T-helper 17 cell (primary cell): ENCODE data around the gene TRPM6. TPM values are rescaled to one million over a fixed set of nuclear protein-coding genes. Genes with fewer than 3 reads are reported as not detected.
A peak's percentile ranks its signal among the peaks of the same experiment; 100 is the strongest.

ENCODE experiments used
- ATAC-seq: fragments of 150-1000 bp; cut with Tn5 transposase; 2 replicates; pipeline ENCODE4 v1.10.0; 2021; ENCODE audit warnings: mild to moderate bottlenecking, moderate library complexity
- DNase-seq, 3 donors: peaks; one replicate each; pipeline versions ENCODE4 v3.0.0 to v3.0.0-alpha.2; 2020 to 2021
- H3K9me3 ChIP-seq: one replicate; pipeline ENCODE4 v1.7.0; 2013; ENCODE audit warnings: low read length, mild to moderate bottlenecking; ENCODE audit not compliant: control insufficient read depth, poor library complexity, severe bottlenecking
- H3K27ac Mint-ChIP-seq: one replicate; pipeline ENCODE4 v1.8.0; 2022; ENCODE audit warnings: mild to moderate bottlenecking, moderate library complexity, mixed read lengths
- H3K27me3 Mint-ChIP-seq: one replicate; pipeline ENCODE4 v1.8.0; 2022; ENCODE audit warnings: mixed read lengths
- H3K36me3 Mint-ChIP-seq: one replicate; pipeline ENCODE4 v1.8.0; 2022; ENCODE audit warnings: low read depth, mixed read lengths
- H3K4me1 Mint-ChIP-seq: one replicate; pipeline ENCODE4 v1.8.0; 2022; ENCODE audit warnings: mild to moderate bottlenecking, mixed read lengths
- H3K4me3 Mint-ChIP-seq: one replicate; pipeline ENCODE4 v1.8.0; 2022; ENCODE audit warnings: mild to moderate bottlenecking, moderate library complexity, mixed read lengths
- total RNA-seq, 4 donors: library from RNA in 2 of 4; stranded (reverse) in 2 of 4; gene quantifications; one replicate each; pipeline ENCODE4 v1.2.3 and lab custom pipeline; 2022 to 2026

The TRPM6 gene
- total RNA-seq, 2 donors from 2014 or later: 0.10 to 0.26 TPM

DNA sequence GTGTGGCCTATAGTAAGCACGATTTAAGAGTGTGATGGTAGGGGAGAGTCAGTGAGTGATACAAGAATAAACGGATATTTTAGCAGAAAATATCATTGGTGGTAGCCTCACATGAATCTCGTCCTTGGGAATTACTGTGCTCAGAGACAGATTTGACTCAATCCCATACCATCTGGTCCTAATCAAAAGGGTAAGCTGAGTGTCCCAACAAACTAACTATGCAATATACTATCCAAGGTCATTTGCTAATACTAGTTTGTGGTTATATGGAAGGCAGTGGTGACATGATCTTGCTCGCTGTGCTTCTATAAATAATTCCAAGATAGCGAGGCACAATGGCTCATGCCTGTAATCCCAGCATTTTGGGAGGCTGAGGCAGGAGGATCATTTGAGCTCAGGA lies 103.2 kb downstream of the TRPM6 start:
- DNase-seq (no peak), ATAC-seq (no peak)
- H3K4me1 Mint-ChIP-seq: peaks cover 2% of the 10 kb centered on the region
- H3K27ac Mint-ChIP-seq: no peak overlapping the region
- no peaks in the 10 kb centered on the region for H3K9me3 ChIP-seq
- peaks cover 32% of the 10 kb centered on the region for H3K27me3 Mint-ChIP-seq
- H3K4me3 Mint-ChIP-seq: no peak overlapping the region
- peaks cover 3% of the 10 kb centered on the region for H3K36me3 Mint-ChIP-seq

DNA sequence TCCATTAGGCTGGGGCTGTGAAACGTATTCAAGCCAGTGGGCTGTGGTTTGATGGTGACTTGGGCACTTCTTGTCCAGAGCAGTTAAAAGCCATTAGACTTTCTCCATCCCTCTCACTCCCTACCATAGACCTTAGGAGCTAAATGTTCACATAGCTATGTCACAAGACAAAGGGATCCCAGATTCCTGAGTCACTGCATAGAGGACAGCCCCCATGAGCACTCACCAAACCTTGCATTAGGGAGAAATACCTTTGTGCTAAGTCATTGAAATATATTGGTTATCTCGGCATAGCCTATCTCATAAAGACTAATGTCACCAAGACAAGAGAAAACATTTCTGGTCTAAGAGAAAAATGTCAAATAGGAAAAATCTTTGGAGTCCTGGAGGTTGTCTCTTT lies 104.3 kb downstream of the TRPM6 start:
- no peak overlapping the region for H3K27ac Mint-ChIP-seq
- no peaks in the 10 kb centered on the region for H3K9me3 ChIP-seq
- no peak overlapping the region for H3K4me3 Mint-ChIP-seq
- peaks cover 3% of the 10 kb centered on the region for H3K36me3 Mint-ChIP-seq
- DNase-seq: no peak
- H3K4me1 Mint-ChIP-seq: peaks cover 2% of the 10 kb centered on the region
- H3K27me3 Mint-ChIP-seq: peaks cover 30% of the 10 kb centered on the region
- ATAC-seq: no peak

GRCh38 chr9:74777136-74777879 lies 110.4 kb downstream of the TRPM6 start:
- Mint-ChIP-seq H3K4me1 (peaks cover 2% of the 10 kb centered on the region), H3K27me3 (peaks cover 31% of the 10 kb centered on the region), H3K27ac (no peak overlapping the region), H3K4me3 (no peak overlapping the region), H3K36me3 (peaks cover 3% of the 10 kb centered on the region)
- ATAC-seq: peak; percentile 57
- DNase-seq: peak; percentile 31 to 57 (median 37)
- H3K9me3 ChIP-seq: no peaks in the 10 kb centered on the region

DNA sequence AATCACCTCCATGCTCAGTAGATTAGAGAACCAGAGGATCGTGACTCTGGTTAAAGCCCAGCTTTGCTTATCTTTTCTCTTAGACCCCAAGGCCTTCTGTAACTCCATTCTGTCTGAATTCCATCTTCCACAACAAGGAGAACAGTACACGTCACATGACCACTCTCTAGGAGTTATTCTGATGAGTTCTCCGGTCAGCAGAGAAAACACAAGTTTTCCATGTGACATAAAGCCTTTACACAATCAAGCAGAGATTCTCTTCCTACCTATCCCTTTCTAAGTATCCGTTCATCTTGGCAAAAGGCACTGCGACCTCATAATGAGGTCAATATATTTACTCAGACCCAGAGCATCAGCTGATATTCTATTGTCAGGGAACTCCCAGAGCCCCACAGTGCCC lies 112.3 kb downstream of the TRPM6 start:
- Mint-ChIP-seq H3K4me1 (peaks cover 5% of the 10 kb centered on the region), H3K4me3 (no peak overlapping the region), H3K36me3 (peaks cover 2% of the 10 kb centered on the region), H3K27me3 (peaks cover 38% of the 10 kb centered on the region), H3K27ac (no peak overlapping the region)
- DNase-seq: no peak
- no peak for ATAC-seq
- H3K9me3 ChIP-seq: no peaks in the 10 kb centered on the region

- H3K27me3 Mint-ChIP-seq: peaks cover 33% of the 10 kb centered on the region
- H3K36me3 Mint-ChIP-seq: no peaks in the 10 kb centered on the region
- ATAC-seq: peak; percentile 78
These were observed 113.7 kb downstream of the TRPM6 start for GRCh38 chr9:74773886-74774479.

GRCh38 chr9:74772121-74772520 lies 115.6 kb downstream of the TRPM6 start:
- no peaks in the 10 kb centered on the region for H3K9me3 ChIP-seq
- ATAC-seq (no peak), DNase-seq (no peak)
- Mint-ChIP-seq H3K36me3 (no peaks in the 10 kb centered on the region), H3K27me3 (peaks cover 44% of the 10 kb centered on the region), H3K4me1 (peaks cover 9% of the 10 kb centered on the region), H3K4me3 (no peak overlapping the region), H3K27ac (no peak overlapping the region)

More at GRCh38 chr9:74773886-74774479, 113.7 kb downstream of the TRPM6 start:
- no peak overlapping the region for H3K4me3 Mint-ChIP-seq
- peak; percentile 44 to 47 (median 47) for DNase-seq
- H3K9me3 ChIP-seq: no peaks in the 10 kb centered on the region
- peaks cover 5% of the 10 kb centered on the region for H3K4me1 Mint-ChIP-seq
- no peak overlapping the region for H3K27ac Mint-ChIP-seq

DNA sequence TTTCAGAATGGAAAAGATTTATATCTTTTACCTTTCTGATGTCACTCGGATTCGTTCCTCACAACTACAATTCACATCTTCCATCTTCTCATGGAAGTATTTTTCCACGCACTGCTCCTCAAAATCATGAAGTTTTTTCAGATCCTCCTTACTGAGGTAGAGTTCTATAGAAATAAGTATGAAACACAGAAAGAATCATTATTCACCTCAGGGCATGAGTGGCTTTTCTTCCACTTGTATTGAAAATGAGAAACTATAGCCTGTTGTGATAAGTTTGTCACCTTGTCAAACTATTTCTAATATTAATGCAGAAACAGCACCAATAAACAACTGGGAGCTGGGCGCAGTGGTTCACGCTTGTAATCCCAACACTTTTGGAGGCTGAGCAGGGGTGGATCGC lies 116.0 kb downstream of the TRPM6 start:
- H3K9me3 ChIP-seq: no peaks in the 10 kb centered on the region
- no peak for ATAC-seq
- H3K4me3 Mint-ChIP-seq: no peak overlapping the region
- H3K36me3 Mint-ChIP-seq: no peaks in the 10 kb centered on the region
- peaks cover 9% of the 10 kb centered on the region for H3K4me1 Mint-ChIP-seq
- H3K27ac Mint-ChIP-seq: no peak overlapping the region
- no peak for DNase-seq
- peaks cover 44% of the 10 kb centered on the region for H3K27me3 Mint-ChIP-seq

DNA sequence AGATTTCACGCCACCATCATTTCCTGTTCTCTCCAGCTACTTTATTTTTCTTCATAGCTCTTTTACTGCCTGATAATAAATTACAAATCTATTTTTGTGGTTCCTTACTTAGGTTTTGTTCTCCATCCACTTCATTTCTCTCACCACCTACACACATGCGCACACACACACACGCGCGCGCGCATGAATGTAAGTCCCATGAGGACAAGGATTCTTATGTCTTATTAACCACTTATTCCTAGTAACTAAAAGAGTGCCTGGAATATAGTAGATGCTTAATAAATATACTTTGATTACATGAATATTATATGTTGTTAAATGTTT lies 116.5 kb downstream of the TRPM6 start:
- peaks cover 44% of the 10 kb centered on the region for H3K27me3 Mint-ChIP-seq
- no peak overlapping the region for H3K27ac Mint-ChIP-seq
- DNase-seq (no peak), ATAC-seq (no peak)
- no peak overlapping the region for H3K4me3 Mint-ChIP-seq
- H3K36me3 Mint-ChIP-seq: no peaks in the 10 kb centered on the region
- H3K4me1 Mint-ChIP-seq: peaks cover 9% of the 10 kb centered on the region
- no peaks in the 10 kb centered on the region for H3K9me3 ChIP-seq

DNA sequence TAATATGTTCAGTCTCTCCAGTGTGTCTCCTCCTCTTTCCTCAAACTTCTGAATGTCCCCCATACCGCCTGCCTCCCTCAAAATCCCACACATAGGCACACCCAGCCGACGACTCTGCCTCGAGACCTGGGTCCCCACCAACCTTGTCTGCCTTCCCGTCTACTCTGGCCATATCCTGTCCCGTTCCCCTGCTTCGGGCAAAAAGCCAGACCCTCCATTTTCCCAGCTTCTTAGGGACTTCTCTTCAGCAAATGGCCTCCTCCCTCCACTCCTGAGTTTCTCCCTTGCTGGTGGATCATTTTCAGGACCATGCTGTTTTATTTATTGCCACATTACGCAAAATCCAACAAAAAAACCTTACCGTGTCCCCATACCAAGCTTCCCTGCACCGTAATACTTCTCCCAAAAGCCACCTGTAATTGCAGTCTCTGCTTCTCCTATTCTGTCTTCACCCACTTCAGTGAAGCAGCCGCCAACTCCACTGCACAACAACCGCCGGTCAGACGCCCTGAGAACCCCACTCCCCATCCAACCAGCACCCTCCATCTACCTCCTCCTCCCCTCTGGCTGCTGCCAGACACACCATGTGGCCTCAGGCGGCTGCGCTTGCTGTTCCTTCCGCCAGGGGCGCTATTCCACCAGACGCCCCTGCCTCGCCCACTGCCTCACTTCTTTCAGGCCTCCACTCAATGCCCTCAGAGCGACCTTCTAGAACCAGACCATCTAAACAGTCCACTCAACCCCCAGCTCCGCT lies 117.0 kb downstream of the TRPM6 start:
- H3K36me3 Mint-ChIP-seq: no peaks in the 10 kb centered on the region
- DNase-seq (peak; percentile 13 to 31 (median 28)), ATAC-seq (peak; percentile 69)
- H3K4me3 Mint-ChIP-seq: no peak overlapping the region
- no peak overlapping the region for H3K27ac Mint-ChIP-seq
- peaks cover 9% of the 10 kb centered on the region for H3K4me1 Mint-ChIP-seq
- H3K9me3 ChIP-seq: no peaks in the 10 kb centered on the region
- H3K27me3 Mint-ChIP-seq: peaks cover 48% of the 10 kb centered on the region

DNA sequence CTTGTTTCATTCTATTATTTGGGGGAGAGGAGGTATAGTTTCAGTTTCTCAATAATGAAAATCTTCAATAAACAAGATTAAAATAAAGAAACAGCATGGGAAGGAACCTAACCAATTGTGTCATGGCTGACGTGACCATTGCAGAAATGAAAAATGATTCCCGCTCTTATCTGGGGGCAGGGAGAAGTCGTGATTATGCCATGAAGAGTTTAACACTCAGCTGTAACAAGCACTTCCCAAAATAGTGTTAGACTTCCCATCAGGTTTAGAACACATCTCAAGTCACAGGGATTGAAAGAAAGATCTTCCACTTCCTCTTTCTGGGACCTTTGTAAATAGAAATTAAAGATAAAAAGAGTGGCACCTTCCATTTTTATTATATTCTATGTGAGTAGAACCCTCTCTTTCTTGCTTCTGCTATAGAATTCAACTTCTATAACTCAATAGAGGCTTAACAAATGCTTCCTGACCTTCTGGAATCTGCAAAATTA lies 122.2 kb downstream of the TRPM6 start:
- no peaks in the 10 kb centered on the region for H3K9me3 ChIP-seq
- H3K4me1 Mint-ChIP-seq: peaks cover 4% of the 10 kb centered on the region
- no peak for ATAC-seq
- H3K27me3 Mint-ChIP-seq: peaks cover 45% of the 10 kb centered on the region
- peaks cover 3% of the 10 kb centered on the region for H3K36me3 Mint-ChIP-seq
- no peak overlapping the region for H3K27ac Mint-ChIP-seq
- DNase-seq: no peak
- H3K4me3 Mint-ChIP-seq: no peak overlapping the region

- no peaks in the 10 kb centered on the region for H3K9me3 ChIP-seq
- Mint-ChIP-seq H3K27me3 (peaks cover 27% of the 10 kb centered on the region), H3K27ac (no peak overlapping the region), H3K4me1 (no peaks in the 10 kb centered on the region), H3K4me3 (no peak overlapping the region), H3K36me3 (peaks cover 3% of the 10 kb centered on the region)
- DNase-seq (no peak), ATAC-seq (no peak)
These were observed 124.8 kb downstream of the TRPM6 start for GRCh38 chr9:74762950-74763349.

- Mint-ChIP-seq H3K4me3 (no peak overlapping the region), H3K4me1 (no peaks in the 10 kb centered on the region), H3K27ac (no peak overlapping the region), H3K36me3 (peaks cover 3% of the 10 kb centered on the region), H3K27me3 (peaks cover 19% of the 10 kb centered on the region)
- H3K9me3 ChIP-seq: no peaks in the 10 kb centered on the region
- ATAC-seq (no peak), DNase-seq (no peak)
These were observed 127.6 kb downstream of the TRPM6 start for GRCh38 chr9:74760031-74760700.

DNA sequence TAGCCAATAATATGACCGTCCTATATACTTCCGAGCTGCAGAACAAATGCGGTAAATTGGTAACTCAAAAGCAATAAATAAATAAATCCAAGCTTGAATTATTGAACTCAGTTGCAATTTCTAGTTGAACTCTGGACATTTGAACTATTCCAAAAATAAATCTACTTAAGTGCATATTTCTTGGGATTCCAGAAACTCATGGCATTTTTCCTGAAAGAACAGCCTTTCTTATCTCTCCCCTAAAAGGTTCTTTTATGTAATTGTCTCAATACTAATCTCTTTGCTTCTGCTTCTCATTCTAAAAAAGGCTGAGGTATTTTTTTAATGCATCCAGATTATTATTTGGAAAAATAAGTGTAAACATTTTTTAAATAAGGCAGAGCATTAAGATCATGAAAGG lies 131.7 kb downstream of the TRPM6 start:
- no peak for ATAC-seq
- Mint-ChIP-seq H3K27me3 (peaks cover 7% of the 10 kb centered on the region), H3K4me1 (no peaks in the 10 kb centered on the region), H3K4me3 (no peak overlapping the region), H3K36me3 (no peaks in the 10 kb centered on the region), H3K27ac (no peak overlapping the region)
- no peak for DNase-seq
- no peaks in the 10 kb centered on the region for H3K9me3 ChIP-seq
